Mammary epithelial cell (primary cell): ENCODE results near the gene FAF1.

Source experiments
- CTCF ChIP-seq, 2 donors: IDR thresholded peaks in 1 of 2; conservative IDR thresholded peaks in 1 of 2; 2 replicates each; pipeline ENCODE4 v1.5.1; 2011 to 2012; ENCODE audit warnings: inconsistent platforms in 2 of 2, low read length in 2 of 2, mild to moderate bottlenecking in 2 of 2, control low read depth in 1 of 2, low read depth in 1 of 2; ENCODE audit not compliant: insufficient read depth in 1 of 2; ENCODE audit errors: extremely low read depth in 1 of 2
- EZH2 ChIP-seq: IDR thresholded peaks from 2 replicates; pipeline ENCODE4 v1.6.1; 2012; ENCODE audit warnings: low read length, inconsistent platforms, borderline replicate concordance

GRCh38 chr1:50667710-50668356 lies 292.2 kb downstream of the FAF1 start:
- TF ChIP-seq CTCF (conservative IDR thresholded peaks at IDR 0.05 in 1 of 2, IDR thresholded peaks at IDR 0.05 in 1 of 2; ENCODE audit: extremely low read depth in 1 of 2, insufficient read depth in 1 of 2, low read depth in 1 of 2, low read length in 2 of 2) = no peak
- no peak for TF ChIP-seq EZH2
